ENCODE data around the gene METRN.
"Not testable (repeated sequence)": the region's sequence is repeated elsewhere in the genome, so short reads cannot be mapped to it uniquely, and the experiment has no call there.

METRN gene

GRCh38 chr16:691242-691641 lies 23.7 kb upstream of the METRN start:
- not testable (repeated sequence) for DNase-seq (ENCODE audit: low spot score)

GRCh38 chr16:692356-693108 lies 22.4 kb upstream of the METRN start:
- DNase-seq (ENCODE audit: low spot score), result no peak

GRCh38 chr16:693364-693763 lies 21.6 kb upstream of the METRN start:
- DNase-seq (ENCODE audit: low spot score), result no peak

GRCh38 chr16:693766-694165 lies 21.2 kb upstream of the METRN start:
- DNase-seq (ENCODE audit: low spot score), result no peak

GRCh38 chr16:694187-694862 lies 20.6 kb upstream of the METRN start:
- no peak for DNase-seq (ENCODE audit: low spot score)

- no peak for DNase-seq (ENCODE audit: low spot score)
Observed at GRCh38 chr16:694863-695354, 20.0 kb upstream of the METRN start.

- DNase-seq (ENCODE audit: low spot score), result no peak
Observed at GRCh38 chr16:695355-696089, 19.4 kb upstream of the METRN start.

GRCh38 chr16:698911-699671 lies 15.8 kb upstream of the METRN start:
- DNase-seq (ENCODE audit: low spot score), result no peak

- no peak for DNase-seq (ENCODE audit: low spot score)
Observed at GRCh38 chr16:700684-701584, 14.0 kb upstream of the METRN start.

GRCh38 chr16:702341-702740 lies 12.6 kb upstream of the METRN start:
- no peak for DNase-seq (ENCODE audit: low spot score)

GRCh38 chr16:703406-703805 lies 11.5 kb upstream of the METRN start:
- DNase-seq (ENCODE audit: low spot score), result no peak

- DNase-seq (ENCODE audit: low spot score), result no peak
Observed at GRCh38 chr16:704047-704446, 10.9 kb upstream of the METRN start.

GRCh38 chr16:704552-705380 lies 10.2 kb upstream of the METRN start:
- DNase-seq (ENCODE audit: low spot score), result peak; percentile 77

- no peak for DNase-seq (ENCODE audit: low spot score)
Observed at GRCh38 chr16:705431-706188, 9.3 kb upstream of the METRN start, which contains the start of gene FBXL16. TSS of gene FBXL16 (minus strand) at chr16:705801. CDS start at chr16:697405, 8,396 bp downstream.

GRCh38 chr16:706189-707061 lies 8.5 kb upstream of the METRN start:
- DNase-seq (ENCODE audit: low spot score), result peak; percentile 56

GRCh38 chr16:707062-707538 lies 7.8 kb upstream of the METRN start:
- DNase-seq (ENCODE audit: low spot score), result no peak

- no peak for DNase-seq (ENCODE audit: low spot score)
Observed at GRCh38 chr16:708019-708418, 6.9 kb upstream of the METRN start.

GRCh38 chr16:708959-709358 lies 6.0 kb upstream of the METRN start:
- DNase-seq (ENCODE audit: low spot score), result no peak

All from cerebellar cortex (tissue), 1 donor.